Keratinocyte (primary cell): ENCODE data around the gene PPP6C. TPM values are rescaled to one million over a fixed set of nuclear protein-coding genes. Genes with fewer than 3 reads are reported as not detected.
"Not testable (repeated sequence)": the region's sequence is repeated elsewhere in the genome, so short reads cannot be mapped to it uniquely, and the experiment has no call there.

ENCODE experiments used
- DNase-seq: peaks from one replicate; pipeline ENCODE4 v3.0.0-alpha.2; 2011; ENCODE audit warnings: low read depth, missing footprints, low spot score
- FAIRE-seq: peaks from 2 replicates; lab custom pipeline; 2011; peaks lifted over from hg19 to GRCh38; lab: Jason Lieb, UNC
- H2AFZ ChIP-seq: 2 replicates; pipeline ENCODE4 v1.6.0; 2012; ENCODE audit warnings: low read length, control low read depth, inconsistent platforms; ENCODE audit not compliant: control insufficient read depth
- H3K27ac ChIP-seq: 2 replicates; pipeline ENCODE4 v1.5.1; 2011; ENCODE audit warnings: low read length; ENCODE audit not compliant: control insufficient read depth, insufficient read depth
- H3K27me3 ChIP-seq: 3 replicates; pipeline ENCODE4 v1.6.0; 2011; ENCODE audit warnings: low read length; ENCODE audit not compliant: control insufficient read depth, insufficient read depth; ENCODE audit errors: extremely low read depth
- H3K36me3 ChIP-seq, 2 experiments: 2 replicates in 1 of 2; 3 replicates in 1 of 2; pipeline ENCODE4 v1.5.1; 2011; ENCODE audit warnings: low read length in 2 of 2, mild to moderate bottlenecking in 1 of 2; ENCODE audit not compliant: control insufficient read depth in 2 of 2, insufficient read depth in 2 of 2; ENCODE audit errors: extremely low read depth in 1 of 2
- H3K4me1 ChIP-seq: 3 replicates; pipeline ENCODE4 v1.5.1; 2011; ENCODE audit warnings: low read length; ENCODE audit not compliant: control insufficient read depth, insufficient read depth; ENCODE audit errors: extremely low read depth
- H3K4me2 ChIP-seq: 3 replicates; pipeline ENCODE4 v1.6.0; 2011; ENCODE audit warnings: low read depth, low read length; ENCODE audit not compliant: control insufficient read depth, insufficient read depth; ENCODE audit errors: extremely low read depth
- H3K4me3 ChIP-seq, 3 experiments: fragments of 200-600 bp in 1 of 3; sonication (generic) in 1 of 3; 2 replicates in 2 of 3; 3 replicates in 1 of 3; pipeline ENCODE4 v1.5.1; 2011 to 2016; ENCODE audit warnings: low read length in 3 of 3, mild to moderate bottlenecking in 3 of 3, control low read depth in 2 of 3, inconsistent platforms in 1 of 3, low read depth in 1 of 3, mixed read lengths in 1 of 3, mixed run types in 1 of 3, moderate library complexity in 1 of 3; ENCODE audit not compliant: control insufficient read depth in 2 of 3, insufficient read depth in 2 of 3; ENCODE audit errors: extremely low read depth in 1 of 3
- H3K79me2 ChIP-seq: 2 replicates; pipeline ENCODE4 v1.6.0; 2012; ENCODE audit warnings: low read length; ENCODE audit not compliant: control insufficient read depth, insufficient read depth
- H3K9ac ChIP-seq: 3 replicates; pipeline ENCODE4 v1.6.0; 2011; ENCODE audit warnings: low read length; ENCODE audit not compliant: control insufficient read depth, insufficient read depth; ENCODE audit errors: extremely low read depth
- H3K9me1 ChIP-seq: 3 replicates; pipeline ENCODE4 v1.6.0; 2011; ENCODE audit warnings: low read length; ENCODE audit not compliant: control insufficient read depth, insufficient read depth; ENCODE audit errors: extremely low read depth
- H3K9me3 ChIP-seq: 2 replicates; pipeline ENCODE4 v1.5.1; 2012; ENCODE audit warnings: low read depth, low read length; ENCODE audit not compliant: control insufficient read depth
- H4K20me1 ChIP-seq: 3 replicates; pipeline ENCODE4 v1.6.0; 2011; ENCODE audit warnings: low read length; ENCODE audit not compliant: control insufficient read depth, insufficient read depth; ENCODE audit errors: extremely low read depth
- EZH2 ChIP-seq: IDR thresholded peaks from one replicate; pipeline ENCODE4 v1.6.1; 2012; ENCODE audit warnings: inconsistent platforms, mild to moderate bottlenecking, low read length, moderate library complexity
- dilution Hi-C: fragments of 300-500 bp; cut with MboI; formaldehyde crosslinking; loops from one replicate; pipeline ENCODE4 v1.7.0; 2020; ENCODE audit warnings: low sequenced_read_pairs; ENCODE audit not compliant: extremely low pct_ligation_motif_present
- polyA plus RNA-seq, 5 experiments: library from polyadenylated mRNA; depleted of rRNA in 3 of 5; stranded (reverse) in 3 of 5; stranded (forward) in 1 of 5; unstranded in 1 of 5; fragments of >200 nt; gene quantifications; 1 replicate in 1 of 5; 2 replicates in 3 of 5; 3 replicates in 1 of 5; pipeline versions ENCODE4 v1.2.1 to v1.2.3, GENCODE V29; 2011 to 2012; ENCODE audit warnings: missing spikeins in 2 of 5, low read depth in 1 of 5, low replicate concordance in 1 of 5
- TF ChIP-seq, protein P1 (sequence below), 3 experiments: IDR thresholded peaks in 1 of 3; conservative IDR thresholded peaks in 1 of 3; optimal IDR thresholded peaks in 1 of 3; 2 replicates in 2 of 3; 3 replicates in 1 of 3; pipeline versions ENCODE3 to v1.5.1; 2011; ENCODE audit warnings: low read length in 3 of 3, mild to moderate bottlenecking in 3 of 3, moderate library complexity in 2 of 3, control low read depth in 1 of 3, inconsistent platforms in 1 of 3; ENCODE audit not compliant: insufficient read depth in 2 of 3; ENCODE audit errors: extremely low read depth in 1 of 3

The PPP6C gene
- polyA plus RNA-seq, 1 donor (not counting 4 experiments of a cell fraction or from before 2014, with no cell fraction given) = 35.9 TPM

DNA sequence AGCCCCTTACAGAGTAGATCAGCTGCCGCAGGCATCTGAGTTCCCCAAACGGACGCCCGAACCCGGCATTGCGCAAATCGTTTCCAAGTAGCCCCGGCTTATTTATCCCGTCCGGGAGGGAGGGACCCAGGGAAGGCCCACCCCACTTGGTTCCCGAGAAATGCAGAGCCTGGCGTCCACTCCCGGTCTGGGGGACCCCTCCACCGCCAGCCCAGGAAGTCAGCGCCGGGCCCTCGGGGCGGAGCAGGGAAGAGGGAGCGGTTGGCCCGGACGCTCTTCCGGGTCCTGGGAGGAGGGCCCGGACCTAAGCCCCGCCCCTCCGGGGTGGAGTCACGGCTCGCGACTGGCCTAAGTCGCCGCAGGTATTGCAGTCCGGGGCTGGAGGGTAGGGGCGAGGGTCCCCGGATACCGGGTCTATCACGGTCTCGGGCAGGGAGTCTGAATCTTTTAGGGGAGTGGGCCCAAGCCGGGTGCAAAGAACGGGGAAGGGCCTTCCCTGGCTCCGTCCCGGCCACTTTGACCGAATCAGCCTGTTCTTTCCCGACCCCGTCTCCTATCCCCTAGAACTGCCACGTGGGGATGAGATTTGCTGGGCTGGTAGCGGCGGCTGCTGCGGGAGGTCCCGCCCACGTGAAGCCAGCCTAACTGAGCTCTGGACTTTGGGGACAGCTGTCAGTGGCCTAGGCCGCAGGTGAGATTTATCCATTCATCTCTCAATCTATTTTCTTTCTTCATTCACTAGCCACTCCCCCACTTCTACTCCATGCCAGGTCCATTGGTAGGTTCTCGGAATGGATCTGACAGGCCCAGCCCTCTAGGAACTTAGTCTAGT, 10.8 kb upstream of the PPP6C start, which contains the start of gene RABEPK:
Gene RABEPK, plus strand, starts transcription at position 327 of the 832 bp plus-strand sequence. CDS start 2,472 bp downstream, outside the sequence.
- Histone ChIP-seq H2AFZ (peak within 1 kb of the TSS; percentile 95), H3K27me3 (no peaks in the 10 kb centered on the region)
- no peak for FAIRE-seq

DNA sequence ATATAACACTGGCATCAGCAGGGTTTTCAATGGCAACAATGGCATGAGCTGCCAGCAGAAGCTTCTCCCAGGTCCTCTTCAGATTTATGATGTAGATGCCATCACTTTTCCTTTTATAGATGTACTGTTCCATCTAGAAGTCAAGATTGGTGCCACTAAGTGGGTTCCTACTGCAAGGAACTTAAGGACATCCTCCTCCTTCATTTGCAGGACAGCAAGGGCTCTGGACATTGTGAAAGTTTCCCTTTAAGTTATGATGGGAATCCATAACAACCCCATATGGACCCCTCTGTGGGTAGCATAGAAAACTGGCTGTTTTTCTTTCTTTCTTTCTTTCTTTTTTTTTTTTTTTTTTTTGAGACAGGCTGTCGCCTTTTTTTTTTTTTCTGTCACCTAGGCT, 6.0 kb upstream of the PPP6C start:
- H3K4me2 ChIP-seq, H3K27me3 ChIP-seq, H3K9me3 ChIP-seq, H4K20me1 ChIP-seq, FAIRE-seq, H3K36me3 ChIP-seq, H3K9ac ChIP-seq, H3K9me1 ChIP-seq, H3K4me3 ChIP-seq, DNase-seq, H3K27ac ChIP-seq, dilution Hi-C loops, H2AFZ ChIP-seq, H3K79me2 ChIP-seq, H3K4me1 ChIP-seq: not testable (repeated sequence)

More for the DNA sequence above, 10.8 kb upstream of the PPP6C start, which contains the start of gene RABEPK:
- Histone ChIP-seq H3K4me2 (peak within 1 kb of the TSS; percentile 59), H3K9me1 (no peaks in the 10 kb centered on the region), H3K79me2 (peaks cover 6% of the 10 kb centered on the region), H3K4me1 (peaks cover 6% of the 10 kb centered on the region), H3K9ac (peak within 1 kb of the TSS; percentile 88), H3K27ac (peak within 1 kb of the TSS; percentile 87), H3K4me3 (peak within 1 kb of the TSS; percentile 72 to 85 (median 73)), H3K9me3 (no peaks in the 10 kb centered on the region), H4K20me1 (no peaks in the 10 kb centered on the region), H3K36me3 (peaks cover 7 to 8% of the 10 kb centered on the region in 2 experiments)
- dilution Hi-C loops = no loop called here
- peak; percentile 56 for DNase-seq
- TF ChIP-seq, protein P1, sequence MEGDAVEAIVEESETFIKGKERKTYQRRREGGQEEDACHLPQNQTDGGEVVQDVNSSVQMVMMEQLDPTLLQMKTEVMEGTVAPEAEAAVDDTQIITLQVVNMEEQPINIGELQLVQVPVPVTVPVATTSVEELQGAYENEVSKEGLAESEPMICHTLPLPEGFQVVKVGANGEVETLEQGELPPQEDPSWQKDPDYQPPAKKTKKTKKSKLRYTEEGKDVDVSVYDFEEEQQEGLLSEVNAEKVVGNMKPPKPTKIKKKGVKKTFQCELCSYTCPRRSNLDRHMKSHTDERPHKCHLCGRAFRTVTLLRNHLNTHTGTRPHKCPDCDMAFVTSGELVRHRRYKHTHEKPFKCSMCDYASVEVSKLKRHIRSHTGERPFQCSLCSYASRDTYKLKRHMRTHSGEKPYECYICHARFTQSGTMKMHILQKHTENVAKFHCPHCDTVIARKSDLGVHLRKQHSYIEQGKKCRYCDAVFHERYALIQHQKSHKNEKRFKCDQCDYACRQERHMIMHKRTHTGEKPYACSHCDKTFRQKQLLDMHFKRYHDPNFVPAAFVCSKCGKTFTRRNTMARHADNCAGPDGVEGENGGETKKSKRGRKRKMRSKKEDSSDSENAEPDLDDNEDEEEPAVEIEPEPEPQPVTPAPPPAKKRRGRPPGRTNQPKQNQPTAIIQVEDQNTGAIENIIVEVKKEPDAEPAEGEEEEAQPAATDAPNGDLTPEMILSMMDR (optimal IDR thresholded peaks at IDR 0.05 in 1 of 3, IDR thresholded peaks at IDR 0.05 in 1 of 3, conservative IDR thresholded peaks at IDR 0.05 in 1 of 3; ENCODE audit: extremely low read depth in 1 of 3, insufficient read depth in 2 of 3, low read length in 3 of 3) = no peak
- no peak for TF ChIP-seq EZH2

DNA sequence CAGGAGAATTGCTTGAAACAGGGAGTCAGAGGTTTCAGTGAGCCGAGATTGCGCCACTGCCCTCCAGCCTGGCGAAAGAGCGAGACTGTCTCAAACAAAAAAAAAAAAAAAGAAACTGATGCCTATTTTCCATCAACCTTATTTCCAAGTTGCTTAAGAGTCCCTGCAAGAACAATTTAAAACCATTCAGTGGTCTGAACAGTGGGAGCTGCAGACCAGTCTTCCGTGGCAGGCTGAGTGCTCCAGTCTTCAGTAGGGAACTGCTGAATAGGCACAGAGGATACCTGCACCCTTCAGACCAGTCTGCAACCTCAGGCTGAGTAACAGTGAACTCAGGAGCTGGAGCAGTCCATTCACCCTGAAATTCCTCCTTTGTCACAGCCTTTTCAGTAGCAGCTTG, 4.9 kb upstream of the PPP6C start:
- H4K20me1 ChIP-seq, H3K4me1 ChIP-seq, H2AFZ ChIP-seq, FAIRE-seq, H3K79me2 ChIP-seq, H3K9me1 ChIP-seq, H3K36me3 ChIP-seq, DNase-seq, H3K9me3 ChIP-seq, dilution Hi-C loops, H3K4me2 ChIP-seq, H3K27ac ChIP-seq, H3K9ac ChIP-seq, H3K4me3 ChIP-seq, H3K27me3 ChIP-seq: not testable (repeated sequence)
